ENCODE data around the gene BRD9. TPM values are rescaled to one million over a fixed set of nuclear protein-coding genes. Genes with fewer than 3 reads are reported as not detected.
"Not testable (repeated sequence)": the region's sequence is repeated elsewhere in the genome, so short reads cannot be mapped to it uniquely, and the experiment has no call there.

Gene BRD9
- total RNA-seq, 4 donors from 2014 or later: 26.5 to 44.9 (median 34.3) TPM

- H3K4me1 ChIP-seq: peaks cover 4 to 23% (median 21%) of the 10 kb centered on the region in 4 donors
- H3K4me3 ChIP-seq: no peak overlapping the region
- WGBS: 91% methylated on average over 17 of the region's 19 CpGs
- no peak for DNase-seq (ENCODE audit: extremely low spot score)
- TF ChIP-seq POLR2A (IDR thresholded peaks at IDR 0.05; ENCODE audit: low read depth) (no peak), EP300 (IDR thresholded peaks at IDR 0.05) (no peak), CTCF (IDR thresholded peaks at IDR 0.05) (no peak), POLR2AphosphoS5 (IDR thresholded peaks at IDR 0.05) (no peak)
- H3K27me3 ChIP-seq: no peaks in the 10 kb centered on the region
- no peaks in the 10 kb centered on the region for H3K9me3 ChIP-seq
- intact Hi-C loops (cut with DNase I): no loop called here
- H3K27ac ChIP-seq (replicated peaks in 1 of 4): no peak overlapping the region
- H3K36me3 ChIP-seq: no peaks in the 10 kb centered on the region
Observed at GRCh38 chr5:936149-937144, 43.8 kb upstream of the BRD9 start.

- peaks cover 4 to 23% (median 21%) of the 10 kb centered on the region in 4 donors for H3K4me1 ChIP-seq
- no peaks in the 10 kb centered on the region for H3K27me3 ChIP-seq
- H3K27ac ChIP-seq (replicated peaks in 1 of 4): no peak overlapping the region
- WGBS: 88% methylated on average over 5 of the region's 5 CpGs
- H3K9me3 ChIP-seq: no peaks in the 10 kb centered on the region
- H3K36me3 ChIP-seq: no peaks in the 10 kb centered on the region
- intact Hi-C loops (cut with DNase I): no loop called here
- no peak for DNase-seq (ENCODE audit: extremely low spot score)
- TF ChIP-seq POLR2AphosphoS5 (IDR thresholded peaks at IDR 0.05): no peak
- no peak for TF ChIP-seq EP300 (IDR thresholded peaks at IDR 0.05)
- no peak for TF ChIP-seq CTCF (IDR thresholded peaks at IDR 0.05)
- TF ChIP-seq POLR2A (IDR thresholded peaks at IDR 0.05; ENCODE audit: low read depth): no peak
- no peak overlapping the region for H3K4me3 ChIP-seq
Observed at GRCh38 chr5:935510-936084, 43.0 kb upstream of the BRD9 start.

GRCh38 chr5:934381-934967 is 41.9 kb upstream of the BRD9 start:
- H3K27ac ChIP-seq (replicated peaks in 1 of 4); intact Hi-C loops (cut with DNase I); H3K27me3 ChIP-seq; DNase-seq (ENCODE audit: extremely low spot score); H3K36me3 ChIP-seq; H3K9me3 ChIP-seq; H3K4me3 ChIP-seq: not testable (repeated sequence)
- peaks cover 4 to 23% (median 21%) of the 10 kb centered on the region in 4 donors for H3K4me1 ChIP-seq
- WGBS: 82% methylated on average over 3 of the region's 3 CpGs
- TF ChIP-seq CTCF (IDR thresholded peaks at IDR 0.05): peak in 1 of 3 experiments; percentile 16

GRCh38 chr5:933951-934350 is 41.4 kb upstream of the BRD9 start:
- H3K36me3 ChIP-seq; intact Hi-C loops (cut with DNase I); H3K4me3 ChIP-seq; H3K9me3 ChIP-seq; DNase-seq (ENCODE audit: extremely low spot score); H3K27me3 ChIP-seq: not testable (repeated sequence)
- Histone ChIP-seq H3K4me1 (peaks cover 4 to 23% (median 21%) of the 10 kb centered on the region in 4 donors), H3K27ac (replicated peaks in 1 of 4) (peak overlapping the region; percentile 49 to 78 (median 72))

- intact Hi-C loops (cut with DNase I): no loop called here
- no peaks in the 10 kb centered on the region for H3K27me3 ChIP-seq
- no peak for TF ChIP-seq EP300 (IDR thresholded peaks at IDR 0.05)
- TF ChIP-seq POLR2A (IDR thresholded peaks at IDR 0.05; ENCODE audit: low read depth): no peak
- TF ChIP-seq CTCF (IDR thresholded peaks at IDR 0.05): no peak
- TF ChIP-seq POLR2AphosphoS5 (IDR thresholded peaks at IDR 0.05): no peak
- WGBS: 87% methylated on average over 3 of the region's 3 CpGs
- peaks cover 4 to 23% (median 21%) of the 10 kb centered on the region in 4 donors for H3K4me1 ChIP-seq
- H3K27ac ChIP-seq (replicated peaks in 1 of 4): peak overlapping the region; percentile 49 to 78 (median 72)
- no peak overlapping the region for H3K4me3 ChIP-seq
- H3K9me3 ChIP-seq: no peaks in the 10 kb centered on the region
- no peak for DNase-seq (ENCODE audit: extremely low spot score)
- no peaks in the 10 kb centered on the region for H3K36me3 ChIP-seq
Observed at GRCh38 chr5:933251-933861, 40.8 kb upstream of the BRD9 start.

Data from esophagus muscularis mucosa (tissue), 4 donors.